ENCODE results near the gene WDR93. TPM values are rescaled to one million over a fixed set of nuclear protein-coding genes. Genes with fewer than 3 reads are reported as not detected.
"Not testable (repeated sequence)": the region's sequence is repeated elsewhere in the genome, so short reads cannot be mapped to it uniquely, and the experiment has no call there.

The WDR93 gene
- total RNA-seq, 4 donors from 2014 or later: 0.12 to 0.26 TPM; not detected in 2

- no peak overlapping the region for H3K4me3 ChIP-seq (ENCODE audit: low read depth, poor library complexity, severe bottlenecking)
- WGBS, 2 donors: 48 to 52% methylated on average over 15 of the region's 15 CpGs
- intact Hi-C loops (cut with DNase I; ENCODE audit: low total_unique reads): no loop called here
- no peak for DNase-seq (ENCODE audit: low spot score in 2 of 2)
- TF ChIP-seq POLR2A (IDR thresholded peaks at IDR 0.05) (no peak), CTCF (IDR thresholded peaks at IDR 0.05) (no peak)
Observed at GRCh38 chr15:89781891-89782618, 91.4 kb downstream of the WDR93 start.

GRCh38 chr15:89782619-89782950 lies 92.0 kb downstream of the WDR93 start:
- DNase-seq (ENCODE audit: low spot score in 2 of 2); intact Hi-C loops (cut with DNase I; ENCODE audit: low total_unique reads); H3K4me3 ChIP-seq (ENCODE audit: low read depth, poor library complexity, severe bottlenecking): not testable (repeated sequence)
- 58 to 64% methylated on average over 9 of the region's 9 CpGs for WGBS, 2 donors

- intact Hi-C loops (cut with DNase I; ENCODE audit: low total_unique reads): no loop called here
- TF ChIP-seq POLR2A (IDR thresholded peaks at IDR 0.05) (no peak), CTCF (IDR thresholded peaks at IDR 0.05) (no peak)
- DNase-seq (ENCODE audit: low spot score in 2 of 2): no peak
- no peak overlapping the region for H3K4me3 ChIP-seq (ENCODE audit: low read depth, poor library complexity, severe bottlenecking)
- WGBS, 2 donors: 56% methylated on average over 14 of the region's 14 CpGs
Observed at GRCh38 chr15:89783111-89783860, 92.7 kb downstream of the WDR93 start.

- TF ChIP-seq CTCF (IDR thresholded peaks at IDR 0.05) (no peak), POLR2A (IDR thresholded peaks at IDR 0.05) (no peak)
- 76 to 83% methylated on average over 12 to 15 of the region's 15 CpGs for WGBS, 2 donors
Observed at GRCh38 chr15:89783861-89784685, 93.5 kb downstream of the WDR93 start.

GRCh38 chr15:89784686-89784960 lies 94.0 kb downstream of the WDR93 start:
- H3K4me3 ChIP-seq (ENCODE audit: low read depth, poor library complexity, severe bottlenecking): no peak overlapping the region
- TF ChIP-seq POLR2A (IDR thresholded peaks at IDR 0.05) (no peak), CTCF (IDR thresholded peaks at IDR 0.05) (no peak)
- 92 to 95% methylated on average over 7 of the region's 7 CpGs for WGBS, 2 donors
- intact Hi-C loops (cut with DNase I; ENCODE audit: low total_unique reads): no loop called here
- no peak for DNase-seq (ENCODE audit: low spot score in 2 of 2)

More at GRCh38 chr15:89783861-89784685, 93.5 kb downstream of the WDR93 start:
- no peak for DNase-seq (ENCODE audit: low spot score in 2 of 2)
- intact Hi-C loops (cut with DNase I; ENCODE audit: low total_unique reads): no loop called here
- no peak overlapping the region for H3K4me3 ChIP-seq (ENCODE audit: low read depth, poor library complexity, severe bottlenecking)
